ENCODE results near the gene TENT4B.

DNA sequence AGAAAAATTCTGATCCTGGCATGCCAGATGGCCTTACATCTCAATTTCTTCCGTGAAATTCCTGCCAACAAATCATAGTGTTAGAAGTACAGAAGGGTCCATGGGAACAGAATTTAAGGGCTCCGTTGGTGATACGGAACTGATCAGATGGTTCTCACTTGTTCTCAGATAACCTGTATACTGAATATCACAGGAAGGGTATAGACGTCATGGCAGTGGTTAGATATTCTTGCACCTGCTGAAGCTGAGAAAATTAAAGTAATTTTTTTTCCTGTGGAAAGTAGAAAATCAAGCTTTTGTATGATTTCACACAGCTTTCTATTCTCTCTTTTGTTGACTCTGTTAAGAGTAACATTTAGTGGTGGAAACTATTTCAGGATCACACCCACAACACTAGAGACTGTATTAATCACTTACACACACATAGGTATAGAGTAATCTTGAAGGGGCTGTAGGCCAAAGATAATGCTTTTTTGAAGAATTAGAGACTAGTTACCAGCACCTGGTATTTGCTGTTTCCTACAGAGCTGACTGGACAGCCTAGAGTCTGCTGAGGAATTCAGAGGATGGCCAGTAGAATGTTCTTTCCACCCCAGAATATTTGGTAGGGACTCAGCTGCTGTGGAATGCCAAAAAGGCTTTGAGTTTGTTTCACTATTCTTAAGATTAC is 7.5 kb downstream of the TENT4B start:
- TF ChIP-seq CTCF (conservative IDR thresholded peaks at IDR 0.05; ENCODE audit: low read length) (no peak), EZH2phosphoT487 (IDR thresholded peaks at IDR 0.05; ENCODE audit: borderline replicate concordance, low read depth, low read length) (no peak)
